SJSA1 (cell line): ENCODE results near the gene RASA1. TPM values are rescaled to one million over a fixed set of nuclear protein-coding genes. Genes with fewer than 3 reads are reported as not detected.

Source experiments
- DNase-seq, 2 experiments: peaks; one replicate each; pipeline ENCODE4 v3.0.0-alpha.2; 2015 to 2020; ENCODE audit warnings: low spot score in 2 of 2, low read depth in 1 of 2
- H3K27ac ChIP-seq: fragments of 250-450 bp; sonication (Bioruptor Pico); 2 replicates; pipeline ENCODE4 v1.5.1; 2020; ENCODE audit warnings: mild to moderate bottlenecking, moderate library complexity
- H3K27me3 ChIP-seq: fragments of 250-450 bp; sonication (Bioruptor Pico); replicated peaks from 2 replicates; pipeline ENCODE4 v1.5.1; 2020; ENCODE audit warnings: mild to moderate bottlenecking, moderate library complexity
- H3K36me3 ChIP-seq: fragments of 250-450 bp; sonication (Bioruptor Pico); 2 replicates; pipeline ENCODE4 v1.5.1; 2020; ENCODE audit warnings: mild to moderate bottlenecking
- H3K4me1 ChIP-seq: fragments of 250-450 bp; sonication (Bioruptor Pico); replicated peaks from 2 replicates; pipeline ENCODE4 v1.6.1; 2021; ENCODE audit warnings: mild to moderate bottlenecking
- H3K4me3 ChIP-seq: fragments of 250-450 bp; sonication (Bioruptor Pico); 2 replicates; pipeline ENCODE4 v1.5.1; 2020; ENCODE audit warnings: mild to moderate bottlenecking
- H3K9me3 ChIP-seq: fragments of 250-450 bp; sonication (Bioruptor Pico); replicated peaks from 2 replicates; pipeline ENCODE4 v1.5.1; 2020; ENCODE audit warnings: mild to moderate bottlenecking
- total RNA-seq: library from RNA; depleted of rRNA; stranded (reverse); fragments of >200 nt; shearing (Covaris generic); gene quantifications from 2 replicates; pipeline ENCODE4 v1.2.3, GENCODE V29; 2014; rRNA removed

RASA1 gene
- total RNA-seq, 1 experiment from 2014 or later: 36.9 TPM

DNA sequence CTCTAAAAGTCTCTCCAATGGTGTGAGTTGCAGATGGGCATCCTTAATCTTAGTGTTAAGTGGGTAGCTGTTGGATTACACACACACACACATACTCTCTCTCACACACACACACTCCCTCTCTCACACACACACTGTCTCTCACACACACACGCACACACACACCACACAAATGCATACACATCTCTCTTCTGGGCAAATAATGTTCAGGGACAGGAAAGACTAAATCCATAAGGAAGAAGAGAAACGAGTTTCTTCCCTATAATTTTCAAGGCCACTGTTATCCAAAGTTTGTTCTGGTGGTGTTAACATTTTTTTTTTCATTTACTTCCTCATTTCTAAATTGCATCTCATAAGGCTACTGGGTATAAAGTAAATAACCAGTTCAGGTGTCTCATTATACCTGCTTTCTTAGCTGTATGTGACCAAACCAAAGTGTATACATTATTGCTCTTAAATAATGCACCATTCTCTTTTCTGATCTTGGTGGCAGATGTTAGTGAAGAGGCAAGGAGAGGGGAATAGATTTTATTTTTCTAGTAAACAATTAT, 167.5 kb downstream of the RASA1 start:
- Histone ChIP-seq H3K36me3 (no peaks in the 10 kb centered on the region), H3K4me3 (no peak overlapping the region), H3K27me3 (no peaks in the 10 kb centered on the region), H3K9me3 (no peaks in the 10 kb centered on the region), H3K27ac (no peak overlapping the region), H3K4me1 (no peaks in the 10 kb centered on the region)
- no peak for DNase-seq

DNA sequence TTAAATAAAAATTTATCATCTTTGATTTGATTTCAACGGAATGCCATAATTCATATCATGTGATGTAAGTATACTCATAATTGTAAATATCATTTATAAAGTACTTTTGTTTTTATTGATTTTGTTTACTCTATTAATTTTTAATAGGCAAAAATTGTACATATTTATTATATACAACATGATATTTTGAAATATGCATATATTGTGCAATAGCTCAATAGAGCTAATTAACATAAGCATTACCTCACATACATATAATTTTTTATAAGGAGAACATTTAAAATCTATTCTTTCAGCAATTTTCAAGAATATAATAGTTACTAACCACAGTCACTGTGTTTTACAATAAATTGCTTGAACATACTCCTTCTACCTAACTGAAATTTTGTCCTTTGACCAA, 170.0 kb downstream of the RASA1 start:
- Histone ChIP-seq H3K27ac (no peak overlapping the region), H3K9me3 (no peaks in the 10 kb centered on the region), H3K27me3 (0 out of 2 replicates have a peak, but pooled peaks cover 3% of the 10 kb centered on the region), H3K4me1 (no peaks in the 10 kb centered on the region), H3K4me3 (no peak overlapping the region), H3K36me3 (no peaks in the 10 kb centered on the region)
- DNase-seq: no peak

DNA sequence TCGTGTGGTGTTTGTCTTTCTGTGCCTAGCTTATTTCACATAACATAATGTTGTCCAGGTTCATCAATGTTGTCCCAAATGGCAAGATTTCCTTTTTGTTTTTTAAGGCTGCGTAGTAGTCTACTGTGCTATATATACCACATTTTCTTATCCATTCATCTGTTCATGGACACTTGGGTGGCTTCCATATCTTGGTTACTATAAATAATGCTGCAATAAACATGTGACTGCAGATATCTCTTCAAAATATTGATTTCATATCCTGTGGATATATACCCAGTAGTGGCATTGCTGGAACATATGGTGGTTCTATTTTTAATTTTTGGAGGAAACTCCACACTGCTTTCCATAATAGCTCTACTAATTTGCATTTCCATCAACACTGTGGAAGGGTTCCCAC, 170.5 kb downstream of the RASA1 start:
- H3K36me3 ChIP-seq: no peaks in the 10 kb centered on the region
- no peaks in the 10 kb centered on the region for H3K4me1 ChIP-seq

More for the DNA sequence above, 170.5 kb downstream of the RASA1 start:
- Histone ChIP-seq H3K4me3 (no peak overlapping the region), H3K9me3 (no peaks in the 10 kb centered on the region), H3K27me3 (0 out of 2 replicates have a peak, but pooled peaks cover 4% of the 10 kb centered on the region), H3K27ac (no peak overlapping the region)
- no peak for DNase-seq

Other genes with a start within 250 kb of the RASA1 start
- 69.4 and 141 TPM in 2 replicates for gene CCNH, start 145.0 kb downstream of the RASA1 start, total RNA-seq